Lung (tissue), 12 donors: ENCODE data around the gene AFF1. TPM values are rescaled to one million over a fixed set of nuclear protein-coding genes. Genes with fewer than 3 reads are reported as not detected.
A peak's percentile ranks its signal among the peaks of the same experiment; 100 is the strongest.

Source experiments
- ATAC-seq: fragments of 200-7000 bp; cut with Tn5 transposase; one replicate; pipeline ENCODE4 v1.9.1; 2020; ENCODE audit warnings: moderate number of reproducible peaks; ENCODE audit not compliant: insufficient read depth, low FRiP score
- DNase-seq, 3 donors: peaks; one replicate each; pipeline ENCODE4 v3.0.0-alpha.2; 2013 to 2017
- H3K27ac ChIP-seq, 2 donors: one replicate each; pipeline ENCODE4 v1.5.1; 2013; ENCODE audit warnings: mild to moderate bottlenecking in 2 of 2, moderate library complexity in 2 of 2, control low read depth in 1 of 2, inconsistent platforms in 1 of 2, low read depth in 1 of 2, low read length in 1 of 2
- H3K27me3 ChIP-seq, 3 donors: one replicate each; pipeline ENCODE4 v1.5.1; 2013; ENCODE audit warnings: low read length in 2 of 3; ENCODE audit not compliant: control insufficient read depth in 3 of 3, insufficient read depth in 3 of 3
- H3K36me3 ChIP-seq, 4 donors: one replicate each; pipeline ENCODE4 v1.5.1; 2013; ENCODE audit warnings: low read length in 4 of 4, mild to moderate bottlenecking in 1 of 4, moderate library complexity in 1 of 4; ENCODE audit not compliant: control insufficient read depth in 4 of 4, insufficient read depth in 4 of 4
- H3K4me1 ChIP-seq, 5 donors: one replicate each; pipeline ENCODE4 v1.5.1; 2013; ENCODE audit warnings: low read length in 5 of 5, mild to moderate bottlenecking in 2 of 5, moderate library complexity in 1 of 5; ENCODE audit not compliant: control insufficient read depth in 5 of 5, insufficient read depth in 5 of 5
- H3K4me3 ChIP-seq: one replicate; pipeline ENCODE4 v1.5.1; 2013; ENCODE audit warnings: mild to moderate bottlenecking, control low read depth, moderate library complexity
- H3K9ac ChIP-seq, 2 donors: one replicate each; pipeline ENCODE4 v1.5.1; 2013; ENCODE audit warnings: low read length in 2 of 2, control low read depth in 1 of 2; ENCODE audit not compliant: insufficient read depth in 1 of 2
- H3K9me3 ChIP-seq, 4 donors: one replicate each; pipeline ENCODE4 v1.5.1; 2013; ENCODE audit warnings: low read length in 3 of 4, mild to moderate bottlenecking in 1 of 4, moderate library complexity in 1 of 4; ENCODE audit not compliant: control insufficient read depth in 4 of 4, insufficient read depth in 3 of 4
- WGBS, 2 donors: extraction: QIAGEN DNeasy Blood & Tissue Kit; methylation state at CpG; one replicate each; pipeline ENCODE4 v1.1.7; 2013; 5-methylcytosine and 5-hydroxymethylcytosine counted together
- polyA plus RNA-seq, 2 donors: library from polyadenylated mRNA; stranded (reverse); fragments of 200-250 nt; gene quantifications; one replicate each; pipeline ENCODE4 v1.2.1, GENCODE V29; 2013
- total RNA-seq, 2 donors: library from RNA; depleted of rRNA in 1 of 2; stranded (reverse); fragments of >200 nt in 1 of 2; gene quantifications; one replicate each; pipeline ENCODE4 v1.2.1, GENCODE V29; 2014 to 2021
- TF ChIP-seq, protein P1 (sequence below): IDR thresholded peaks from 2 replicates; pipeline ENCODE4 v1.5.1; 2012; ENCODE audit warnings: mild to moderate bottlenecking; ENCODE audit errors: control extremely low read depth, extremely low read depth
- donor health status: control.
- donor health status: control.
- donor health status: Bipolar disorder and iron deficiency.
- donor health status: healthy.
- donor health status: DM: yes; HTN: yes; CAD: no.

AFF1 gene
- total and polyA plus RNA-seq, 4 donors, result 9.5 to 79.0 (median 35.8) TPM

DNA sequence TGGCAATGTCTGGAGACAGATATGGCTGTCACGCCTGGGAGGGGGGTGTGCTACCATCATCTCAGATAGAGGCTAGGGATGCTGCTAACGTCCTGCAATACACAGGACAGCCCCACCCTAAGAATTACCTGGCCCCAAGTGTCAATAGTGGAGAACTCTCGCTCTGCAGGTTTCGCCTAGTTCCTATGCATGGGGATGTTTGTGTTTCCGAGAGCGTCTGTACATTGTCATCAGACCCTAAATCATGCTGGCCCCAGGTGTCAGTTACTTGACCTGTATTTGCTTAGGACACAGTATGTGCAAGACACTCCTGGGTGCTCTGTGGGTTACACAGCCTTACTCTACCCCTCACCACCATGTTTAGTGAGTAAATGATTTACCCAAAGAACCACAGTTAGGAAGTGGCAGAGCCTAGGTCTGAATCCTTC lies 90.8 kb downstream of the AFF1 start:
- TF ChIP-seq, protein P1, sequence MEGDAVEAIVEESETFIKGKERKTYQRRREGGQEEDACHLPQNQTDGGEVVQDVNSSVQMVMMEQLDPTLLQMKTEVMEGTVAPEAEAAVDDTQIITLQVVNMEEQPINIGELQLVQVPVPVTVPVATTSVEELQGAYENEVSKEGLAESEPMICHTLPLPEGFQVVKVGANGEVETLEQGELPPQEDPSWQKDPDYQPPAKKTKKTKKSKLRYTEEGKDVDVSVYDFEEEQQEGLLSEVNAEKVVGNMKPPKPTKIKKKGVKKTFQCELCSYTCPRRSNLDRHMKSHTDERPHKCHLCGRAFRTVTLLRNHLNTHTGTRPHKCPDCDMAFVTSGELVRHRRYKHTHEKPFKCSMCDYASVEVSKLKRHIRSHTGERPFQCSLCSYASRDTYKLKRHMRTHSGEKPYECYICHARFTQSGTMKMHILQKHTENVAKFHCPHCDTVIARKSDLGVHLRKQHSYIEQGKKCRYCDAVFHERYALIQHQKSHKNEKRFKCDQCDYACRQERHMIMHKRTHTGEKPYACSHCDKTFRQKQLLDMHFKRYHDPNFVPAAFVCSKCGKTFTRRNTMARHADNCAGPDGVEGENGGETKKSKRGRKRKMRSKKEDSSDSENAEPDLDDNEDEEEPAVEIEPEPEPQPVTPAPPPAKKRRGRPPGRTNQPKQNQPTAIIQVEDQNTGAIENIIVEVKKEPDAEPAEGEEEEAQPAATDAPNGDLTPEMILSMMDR, result no peak
- DNase-seq (no peak), ATAC-seq (no peak)
- no peak overlapping the region for H3K4me3 ChIP-seq
- 81 to 87% methylated on average over 6 of the region's 6 CpGs for WGBS, 2 donors
- H3K4me1 ChIP-seq, result peaks cover 11 to 56% (median 26%) of the 10 kb centered on the region in 5 donors
- H3K9ac ChIP-seq, result no peak overlapping the region
- H3K27me3 ChIP-seq, result no peaks in the 10 kb centered on the region
- H3K36me3 ChIP-seq, result no peaks in the 10 kb centered on the region
- peak overlapping the region in 1 of 2 donors; percentile 79 for H3K27ac ChIP-seq
- H3K9me3 ChIP-seq, result no peaks in the 10 kb centered on the region

DNA sequence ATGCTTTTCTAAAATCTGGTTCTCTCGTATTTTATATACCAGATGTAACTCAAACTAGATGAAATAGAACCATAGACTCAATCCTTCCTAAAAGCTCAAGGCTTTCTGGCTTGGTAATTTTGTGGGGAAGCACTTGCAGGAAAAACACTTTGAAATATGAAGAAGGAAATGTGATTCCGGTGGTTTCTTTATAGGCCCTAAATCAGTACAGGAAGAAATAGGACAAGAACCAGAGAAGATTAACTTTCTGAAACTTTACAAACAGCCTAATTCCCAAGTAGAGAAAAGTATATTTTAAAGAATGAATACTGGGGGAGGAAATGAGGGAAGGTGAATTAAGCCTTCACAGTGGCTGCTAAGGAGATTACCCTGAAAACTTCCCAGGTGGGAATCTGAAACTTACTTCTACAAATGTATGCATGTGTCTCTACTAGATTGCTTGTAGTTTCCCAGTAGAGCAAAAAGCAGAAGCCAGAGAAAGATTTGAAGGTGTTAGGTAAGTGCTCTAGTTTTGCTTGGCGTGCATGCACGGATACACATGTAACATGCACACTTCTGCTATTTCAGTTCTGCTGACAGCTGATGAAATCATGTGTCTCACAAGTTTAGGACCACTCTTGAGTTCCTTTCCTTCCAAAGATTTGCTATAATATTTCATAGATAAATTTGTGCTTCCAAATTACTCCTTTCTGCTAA lies 92.1 kb downstream of the AFF1 start:
- 20 to 37% methylated on average over 4 of the region's 4 CpGs for WGBS, 2 donors
- TF ChIP-seq, protein P1, result no peak
- peak overlapping the region in 1 of 2 donors; percentile 60 for H3K27ac ChIP-seq

DNA sequence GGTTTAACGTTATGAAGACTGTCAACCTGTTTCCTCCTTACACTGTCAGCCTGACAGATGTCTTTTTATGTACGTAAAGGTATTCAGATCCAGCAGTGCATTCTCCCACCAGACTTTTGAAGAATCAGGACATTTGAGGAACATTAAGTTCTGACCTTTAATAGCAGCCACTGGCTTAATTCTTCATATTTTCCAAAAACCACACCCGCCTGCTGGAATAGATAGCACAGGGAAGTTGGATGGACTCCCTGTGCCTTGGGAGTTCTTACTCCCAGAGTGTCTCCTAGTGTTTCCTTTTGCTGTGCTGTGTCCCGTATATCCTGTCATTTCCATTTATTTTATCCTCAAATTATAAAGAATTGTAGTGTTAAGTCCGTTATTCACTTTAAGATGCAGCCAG lies 94.5 kb downstream of the AFF1 start:
- peaks cover 27 to 77% (median 39%) of the 10 kb centered on the region in 5 donors for H3K4me1 ChIP-seq
- no peak overlapping the region for H3K9ac ChIP-seq
- DNase-seq (no peak), ATAC-seq (no peak)
- 53 to 67% methylated on average over 5 of the region's 5 CpGs for WGBS, 2 donors
- no peaks in the 10 kb centered on the region for H3K36me3 ChIP-seq
- H3K27ac ChIP-seq, result peak overlapping the region; percentile 35 to 81
- TF ChIP-seq, protein P1, result no peak
- no peaks in the 10 kb centered on the region for H3K27me3 ChIP-seq
- H3K4me3 ChIP-seq, result no peak overlapping the region
- no peaks in the 10 kb centered on the region for H3K9me3 ChIP-seq

More for the DNA sequence above, 92.1 kb downstream of the AFF1 start:
- H3K36me3 ChIP-seq, result no peaks in the 10 kb centered on the region
- no peak overlapping the region for H3K9ac ChIP-seq
- H3K27me3 ChIP-seq, result no peaks in the 10 kb centered on the region
- no peak for ATAC-seq
- H3K4me1 ChIP-seq, result peaks cover 22 to 65% (median 35%) of the 10 kb centered on the region in 5 donors
- no peak overlapping the region for H3K4me3 ChIP-seq
- no peaks in the 10 kb centered on the region for H3K9me3 ChIP-seq
- DNase-seq, result no peak
